H9 (cell line): Measurements from ENCODE around the gene CREB3L2. TPM values are rescaled to one million over a fixed set of nuclear protein-coding genes. Genes with fewer than 3 reads are reported as not detected.

Source experiments
- DNase-seq: peaks from one replicate; pipeline ENCODE4 v3.0.0-alpha.2; 2017
- H2AFZ ChIP-seq: one replicate; pipeline ENCODE4 v1.6.1; 2013; ENCODE audit warnings: mild to moderate bottlenecking, low read length, control low read depth, moderate library complexity
- H2AK5ac ChIP-seq: 2 replicates; pipeline ENCODE4 v1.6.1; 2013; ENCODE audit warnings: low read length, control low read depth, mixed read lengths; ENCODE audit not compliant: insufficient read length
- H2BK120ac ChIP-seq: one replicate; pipeline ENCODE4 v1.6.1; 2013; ENCODE audit warnings: low read depth, mild to moderate bottlenecking, low read length, control low read depth, inconsistent platforms; ENCODE audit not compliant: poor library complexity, severe bottlenecking
- H2BK12ac ChIP-seq: 2 replicates; pipeline ENCODE4 v1.6.1; 2013; ENCODE audit warnings: low read length, control low read depth, mixed read lengths, low read depth; ENCODE audit not compliant: insufficient read length
- H2BK15ac ChIP-seq: 2 replicates; pipeline ENCODE4 v1.6.1; 2013; ENCODE audit warnings: low read depth, low read length, control low read depth
- H2BK20ac ChIP-seq: one replicate; pipeline ENCODE4 v1.6.1; 2013; ENCODE audit warnings: low read depth, mild to moderate bottlenecking, low read length, control low read depth, inconsistent platforms; ENCODE audit not compliant: poor library complexity, severe bottlenecking
- H2BK5ac ChIP-seq: 2 replicates; pipeline ENCODE4 v1.6.1; 2013; ENCODE audit warnings: low read length, control low read depth, mixed read lengths; ENCODE audit not compliant: insufficient read length
- H3K14ac ChIP-seq: 2 replicates; pipeline ENCODE4 v1.6.1; 2013; ENCODE audit warnings: low read length, control low read depth; ENCODE audit not compliant: insufficient read depth
- H3K18ac ChIP-seq: 2 replicates; pipeline ENCODE4 v1.6.1; 2013; ENCODE audit warnings: low read depth, mild to moderate bottlenecking, mixed read lengths, low read length, control low read depth; ENCODE audit not compliant: insufficient read length
- H3K23ac ChIP-seq: 2 replicates; pipeline ENCODE4 v1.6.1; 2013; ENCODE audit warnings: low read length, control low read depth, mixed read lengths, low read depth; ENCODE audit not compliant: insufficient read length
- H3K23me2 ChIP-seq: 2 replicates; pipeline ENCODE4 v1.6.1; 2013; ENCODE audit warnings: low read depth, mild to moderate bottlenecking, mixed read lengths, low read length, control low read depth; ENCODE audit not compliant: insufficient read length, poor library complexity, severe bottlenecking
- H3K27ac ChIP-seq: 2 replicates; pipeline ENCODE4 v1.5.1; 2013; ENCODE audit warnings: low read length, control low read depth, mixed read lengths, low read depth; ENCODE audit not compliant: insufficient read length
- H3K27me3 ChIP-seq: 2 replicates; pipeline ENCODE4 v1.6.1; 2013; ENCODE audit warnings: low read length, control low read depth, inconsistent platforms; ENCODE audit not compliant: insufficient read depth
- H3K4ac ChIP-seq: 2 replicates; pipeline ENCODE4 v1.6.1; 2013; ENCODE audit warnings: low read depth, mild to moderate bottlenecking, control low read depth, inconsistent platforms, low read length, moderate library complexity
- H3K4me1 ChIP-seq: 2 replicates; pipeline ENCODE4 v1.6.1; 2013; ENCODE audit warnings: low read length, control low read depth, inconsistent platforms; ENCODE audit not compliant: insufficient read depth
- H3K4me2 ChIP-seq: 2 replicates; pipeline ENCODE4 v1.6.1; 2013; ENCODE audit warnings: low read length, control low read depth, mixed read lengths; ENCODE audit not compliant: insufficient read length, insufficient read depth
- H3K56ac ChIP-seq: 2 replicates; pipeline ENCODE4 v1.6.1; 2013; ENCODE audit warnings: low read depth, mild to moderate bottlenecking, mixed read lengths, low read length, control low read depth; ENCODE audit not compliant: insufficient read length
- H3K79me1 ChIP-seq: 2 replicates; pipeline ENCODE4 v1.6.1; 2013; ENCODE audit warnings: low read depth, mild to moderate bottlenecking, moderate library complexity, low read length, control low read depth, inconsistent platforms; ENCODE audit not compliant: insufficient read depth, poor library complexity, severe bottlenecking
- H3K79me2 ChIP-seq: 2 replicates; pipeline ENCODE4 v1.6.1; 2013; ENCODE audit warnings: low read length, control low read depth, inconsistent platforms; ENCODE audit not compliant: insufficient read depth
- H3K9ac ChIP-seq: 2 replicates; pipeline ENCODE4 v1.6.1; 2013; ENCODE audit warnings: low read length, control low read depth, mixed read lengths; ENCODE audit not compliant: insufficient read length; ENCODE audit errors: extremely low read depth
- H3K9me3 ChIP-seq: one replicate; pipeline ENCODE4 v1.6.1; 2013; ENCODE audit warnings: low read depth, low read length, inconsistent platforms; ENCODE audit not compliant: control insufficient read depth
- H3T11ph ChIP-seq: one replicate; pipeline ENCODE4 v1.6.1; 2013; ENCODE audit warnings: mild to moderate bottlenecking, low read length, control low read depth, inconsistent platforms
- H4K20me1 ChIP-seq: one replicate; pipeline ENCODE4 v1.6.1; 2013; ENCODE audit not compliant: control insufficient read depth, insufficient read length, insufficient read depth
- H4K5ac ChIP-seq: 2 replicates; pipeline ENCODE4 v1.6.1; 2013; ENCODE audit warnings: low read depth, mild to moderate bottlenecking, mixed read lengths, low read length, control low read depth; ENCODE audit not compliant: insufficient read length
- H4K8ac ChIP-seq: replicated peaks from 2 replicates; pipeline ENCODE4 v1.6.1; 2013; ENCODE audit warnings: low read length, control low read depth, mixed read lengths, low read depth; ENCODE audit not compliant: insufficient read length
- H4K91ac ChIP-seq: 2 replicates; pipeline ENCODE4 v1.6.1; 2013; ENCODE audit warnings: low read depth, mild to moderate bottlenecking, moderate library complexity, mixed read lengths, low read length, control low read depth; ENCODE audit not compliant: insufficient read length
- H3K27ac Mint-ChIP-seq, 3 experiments: 2 replicates in 2 of 3; 3 replicates in 1 of 3; pipeline ENCODE4 v1.8.0; 2020 to 2021; ENCODE audit warnings: mixed read lengths in 3 of 3, mild to moderate bottlenecking in 1 of 3, moderate library complexity in 1 of 3
- H3K27me3 Mint-ChIP-seq: 2 replicates; pipeline ENCODE4 v1.8.0; 2021; ENCODE audit warnings: low read depth, mild to moderate bottlenecking, moderate library complexity, mixed read lengths
- H3K36me3 Mint-ChIP-seq, 3 experiments: 2 replicates in 2 of 3; 3 replicates in 1 of 3; pipeline ENCODE4 v1.8.0; 2020 to 2021; ENCODE audit warnings: low read depth in 3 of 3, mixed read lengths in 3 of 3; ENCODE audit not compliant: insufficient read depth in 1 of 3
- H3K4me1 Mint-ChIP-seq, 2 experiments: 2 replicates each; pipeline ENCODE4 v1.8.0; 2020; ENCODE audit warnings: mixed read lengths in 2 of 2
- H3K4me3 Mint-ChIP-seq, 2 experiments: 2 replicates in 1 of 2; 3 replicates in 1 of 2; pipeline ENCODE4 v1.8.0; 2020 to 2021; ENCODE audit warnings: mild to moderate bottlenecking in 2 of 2, mixed read lengths in 2 of 2, moderate library complexity in 1 of 2
- H3K9me3 Mint-ChIP-seq, 2 experiments: 2 replicates in 1 of 2; 3 replicates in 1 of 2; pipeline ENCODE4 v1.8.0; 2020; ENCODE audit warnings: mild to moderate bottlenecking in 2 of 2, mixed read lengths in 2 of 2, moderate library complexity in 1 of 2
- CTCF ChIP-seq: fragments of 200-600 bp; sonication (generic); conservative IDR thresholded peaks from 3 replicates; pipeline ENCODE4 v1.8.0; 2021; ENCODE audit warnings: antibody characterized with exemption, mild to moderate bottlenecking
- WGBS: extraction: QIAGEN DNeasy Blood & Tissue Kit; methylation state at CpG from one replicate; pipeline ENCODE4 v1.1.7; 2013; ENCODE audit warnings: missing lambda C conversion rate, low lambda C conversion rate, mixed read lengths; ENCODE audit not compliant: insufficient read length; ENCODE audit errors: extremely low coverage; 5-methylcytosine and 5-hydroxymethylcytosine counted together
- total RNA-seq: library from RNA; stranded (reverse); gene quantifications from 2 replicates; pipeline ENCODE4 v1.2.1, GENCODE V29; 2021

The CREB3L2 gene
- total RNA-seq, 1 experiment from 2014 or later = 60.7 TPM

GRCh38 chr7:137976232-137976631 lies 25.7 kb downstream of the CREB3L2 start:
- no peaks in the 10 kb centered on the region for H3K27me3 ChIP-seq

More at GRCh38 chr7:137976232-137976631, 25.7 kb downstream of the CREB3L2 start:
- Histone ChIP-seq H3T11ph (no peak overlapping the region), H3K79me1 (peaks cover 13% of the 10 kb centered on the region), H3K79me2 (peaks cover 7% of the 10 kb centered on the region; the same call in 1 of the 2 replicates), H2BK120ac (no peak overlapping the region), H2BK12ac (no peak overlapping the region), H3K9me3 (no peaks in the 10 kb centered on the region), H3K14ac (no peak overlapping the region), H2BK5ac (no peak overlapping the region), H3K56ac (no peak overlapping the region), H3K4ac (no peak overlapping the region), H3K4me2 (no peak overlapping the region), H4K8ac (no peak overlapping the region), H4K91ac (no peak overlapping the region), H3K9ac (no peak overlapping the region), H2AK5ac (no peak overlapping the region), H2AFZ (no peak overlapping the region), H2BK20ac (no peak overlapping the region), H2BK15ac (no peak overlapping the region), H4K20me1 (no peaks in the 10 kb centered on the region), H3K23me2 (no peaks in the 10 kb centered on the region), H4K5ac (no peak overlapping the region), H3K4me1 (no peaks in the 10 kb centered on the region; the same call in 1 of the 2 replicates), H3K18ac (no peak overlapping the region), H3K23ac (no peak overlapping the region), H3K27ac (no peak overlapping the region)
- Mint-ChIP-seq H3K27me3 (no peaks in the 10 kb centered on the region), H3K36me3 (peaks cover 4 to 11% (median 9%) of the 10 kb centered on the region in 3 experiments; a peak in 5 of 7 replicates), H3K9me3 (no peaks in the 10 kb centered on the region), H3K4me1 (peaks cover 27 to 39% of the 10 kb centered on the region in 2 experiments), H3K4me3 (no peak overlapping the region), H3K27ac (peak overlapping the region in 1 of 3 experiments; percentile 46; a peak in 2 of 7 replicates)
- no CpG with 5 or more reads among the region's 3 CpGs for WGBS
- DNase-seq = no peak
- TF ChIP-seq CTCF = no peak
